GM12878 (cell line): ENCODE results near the gene GNAZ. TPM values are rescaled to one million over a fixed set of nuclear protein-coding genes. Genes with fewer than 3 reads are reported as not detected.

Experiments
- ATAC-seq: fragments of 200-7000 bp; cut with Tn5 transposase; 3 replicates; pipeline ENCODE4 v1.9.1; 2020; ENCODE audit warnings: mild to moderate bottlenecking, moderate library complexity
- BruUV-seq: library from RNA; stranded (reverse); fragments of 400-500 nt; replicated peaks from 2 replicates; lab custom pipeline; 2021; lab: Mats Ljungman, UMichigan
- CTCF ChIA-PET: fragments of 300-600 bp; sonication (Branson Sonifier 250); formaldehyde crosslinking; extraction: SDS; loops from one replicate; lab custom pipeline; 2021; ENCODE audit warnings: inconsistent platforms; lab: Yijun Ruan, JAX
- POLR2A ChIA-PET: fragments of 350-600 bp; formaldehyde crosslinking; extraction: SDS; loops from one replicate; lab custom pipeline; 2021; ENCODE audit warnings: inconsistent platforms; lab: Charles Lee
- RAD21 ChIA-PET: fragments of 300-600 bp; sonication (Branson Sonifier 250); formaldehyde crosslinking; loops from one replicate; lab custom pipeline; 2023; ENCODE audit warnings: antibody characterized with exemption; ENCODE audit not compliant: unreplicated experiment; lab: Charles Lee
- SMC1A ChIA-PET: fragments of 300-600 bp; sonication (Branson Sonifier 250); formaldehyde crosslinking; loops from one replicate; lab custom pipeline; 2023; ENCODE audit not compliant: unreplicated experiment, uncharacterized antibody; lab: Charles Lee
- DNase-seq: peaks from one replicate; pipeline ENCODE4 v3.0.0-alpha.2; 2011; ENCODE audit warnings: low read depth, low spot score
- FAIRE-seq: peaks from 3 replicates; lab custom pipeline; 2011; peaks lifted over from hg19 to GRCh38; lab: Jason Lieb, UNC
- H2AFZ ChIP-seq: 2 replicates; pipeline ENCODE4 v1.6.0; 2011; ENCODE audit warnings: low read depth, low read length, control low read depth; ENCODE audit not compliant: control insufficient read depth
- H3K27ac ChIP-seq: 2 replicates; pipeline ENCODE4 v1.5.1; 2011; ENCODE audit warnings: control low read depth; ENCODE audit not compliant: control insufficient read depth, insufficient read depth
- H3K27me3 ChIP-seq, 2 experiments: replicated peaks in 1 of 2; 2 replicates each; pipeline versions ENCODE4 v1.6.0 to v1.6.1; 2011; ENCODE audit warnings: low read length in 1 of 2; ENCODE audit not compliant: control insufficient read depth in 2 of 2, insufficient read depth in 2 of 2
- H3K36me3 ChIP-seq, 2 experiments: 2 replicates each; pipeline ENCODE4 v1.5.1; 2011; ENCODE audit warnings: low read length in 1 of 2; ENCODE audit not compliant: control insufficient read depth in 2 of 2, insufficient read depth in 2 of 2
- H3K4me1 ChIP-seq: 2 replicates; pipeline ENCODE4 v1.6.1; 2011; ENCODE audit warnings: mild to moderate bottlenecking, low read length, moderate library complexity, mixed read lengths; ENCODE audit not compliant: control insufficient read depth, insufficient read depth
- H3K4me2 ChIP-seq: 2 replicates; pipeline ENCODE4 v1.6.0; 2011; ENCODE audit warnings: control low read depth; ENCODE audit not compliant: control insufficient read depth, insufficient read depth
- H3K4me3 ChIP-seq: fragments of 200-600 bp; sonication (generic); 2 replicates; pipeline ENCODE4 v1.5.1; 2016
- H3K79me2 ChIP-seq: 2 replicates; pipeline ENCODE4 v1.6.0; 2011; ENCODE audit warnings: low read length; ENCODE audit not compliant: control insufficient read depth, insufficient read depth
- H3K9ac ChIP-seq: 2 replicates; pipeline ENCODE4 v1.8.0; 2011; ENCODE audit warnings: low read length, control low read depth, mixed read lengths; ENCODE audit not compliant: control insufficient read depth, insufficient read depth
- H3K9me3 ChIP-seq: replicated peaks from 3 replicates; pipeline ENCODE4 v1.5.1; 2011; ENCODE audit warnings: mild to moderate bottlenecking, low read length; ENCODE audit not compliant: control insufficient read depth, insufficient read depth
- H4K20me1 ChIP-seq: 2 replicates; pipeline ENCODE4 v1.6.0; 2011; ENCODE audit not compliant: control insufficient read depth, insufficient read depth
- ASH2L ChIP-seq: fragments of 300-600, 200-600 bp; sonication (generic); IDR thresholded peaks from 2 replicates; pipeline ENCODE4 v1.6.1; 2017; ENCODE audit warnings: low read depth, mild to moderate bottlenecking, borderline replicate concordance
- NFYA ChIP-seq: IDR thresholded peaks from 2 replicates; pipeline ENCODE4 v1.6.1; 2011; ENCODE audit warnings: low read depth, mild to moderate bottlenecking, low read length, improper control_type of control experiment, borderline replicate concordance
- NR2F1 ChIP-seq: fragments of 450-650 bp; conservative IDR thresholded peaks from 2 replicates; pipeline ENCODE4 v1.6.1; 2017; ENCODE audit warnings: mild to moderate bottlenecking
- PAX8 ChIP-seq: fragments of 450-650 bp; IDR thresholded peaks from 2 replicates; pipeline ENCODE4 v1.6.1; 2017; ENCODE audit warnings: mild to moderate bottlenecking, moderate library complexity
- RAD21 ChIP-seq: IDR thresholded peaks from 2 replicates; pipeline ENCODE4 v1.6.1; 2011; ENCODE audit warnings: mild to moderate bottlenecking, low read depth, low read length, moderate library complexity; ENCODE audit not compliant: insufficient read depth
- ZNF274 ChIP-seq: IDR thresholded peaks from one replicate; pipeline ENCODE4 v1.8.0; 2011; ENCODE audit not compliant: insufficient read length, insufficient read depth
- WGBS: methylation state at CpG from one replicate; pipeline ENCODE4 v1.1.6; 2016; ENCODE audit warnings: low lambda C conversion rate; ENCODE audit not compliant: insufficient replicate concordance, insufficient coverage; ENCODE audit errors: missing lambda C conversion rate; 5-methylcytosine and 5-hydroxymethylcytosine counted together
- in situ Hi-C: fragments of 300-500 bp; cut with MboI; formaldehyde crosslinking; loops from 9 replicates; pipeline ENCODE4 v1.14.3; 2018; ENCODE audit warnings: mixed read lengths
- intact Hi-C: fragments of 100-400 bp; cut with micrococcal nuclease; formaldehyde crosslinking; loops from one replicate; pipeline ENCODE4 v1.14.2; 2022; ENCODE audit not compliant: unreplicated experiment
- polyA plus RNA-seq, 11 experiments: library from polyadenylated mRNA; depleted of rRNA in 4 of 11; unstranded in 6 of 11; stranded (reverse) in 5 of 11; fragments of >200 nt; fragmentation: Nextera tagmentation in 4 of 11; fragmentation: Illumina TruSeq in 1 of 11; extraction: Ambion mirVana in 4 of 11; extraction: Trizol in 1 of 11; gene quantifications; 1 replicate in 1 of 11; 2 replicates in 10 of 11; pipeline versions ENCODE4 v1.2.1 to v1.2.3, GENCODE V29; 2011 to 2016; ENCODE audit warnings: inconsistent platforms in 2 of 11, missing spikeins in 2 of 11, low read depth in 1 of 11
- total RNA-seq, 4 experiments: library from RNA; depleted of rRNA in 3 of 4; stranded (reverse); fragments of >200 nt in 3 of 4; fragmentation: Illumina TruSeq in 1 of 4; extraction: Trizol in 1 of 4; gene quantifications; 2 replicates each; pipeline versions ENCODE4 v1.2.1 to v1.2.3, GENCODE V29; 2013 to 2021
- TF ChIP-seq, protein P1 (sequence below): IDR thresholded peaks from 2 replicates; pipeline ENCODE4 v1.6.1; 2011; ENCODE audit warnings: low read depth, low read length, improper control_type of control experiment, borderline replicate concordance
- TF ChIP-seq, protein P2 (sequence below): fragments of 450-650 bp; conservative IDR thresholded peaks from 2 replicates; pipeline ENCODE4 v1.6.1; 2017; ENCODE audit warnings: mild to moderate bottlenecking, moderate library complexity
- TF ChIP-seq, protein P3 (sequence below): fragments of 450-650 bp; formaldehyde crosslinking; IDR thresholded peaks from 2 replicates; pipeline ENCODE4 v1.4.0; 2022; ENCODE audit warnings: mild to moderate bottlenecking, moderate library complexity

Gene GNAZ
- total and polyA plus RNA-seq, 10 of the 15 experiments (the other 5 are each of a cell fraction or from before 2014, with no cell fraction given), result 0.09 to 1.0 (median 0.44) TPM; not detected in 1

GRCh38 chr22:23117275-23117674, 47.0 kb downstream of the GNAZ start:
- Histone ChIP-seq H3K4me1 (no peaks in the 10 kb centered on the region), H4K20me1 (no peaks in the 10 kb centered on the region), H3K9me3 (no peaks in the 10 kb centered on the region), H2AFZ (no peak overlapping the region), H3K27me3 (no peaks in the 10 kb centered on the region), H3K36me3 (no peaks in the 10 kb centered on the region), H3K4me2 (no peak overlapping the region)
- intact Hi-C loops (no loop called here), in situ Hi-C loops (no loop called here)
- BruUV-seq, result no TSS peak
- ChIA-PET CTCF (interaction anchor here (13.8 kb wide), 1 partner anchor 158 kb away, joined by 211 read pairs; no protein-coding TSS in a partner anchor), SMC1A (interaction anchor here (0.9 kb wide), 1 partner anchor 13 kb away, joined by 3 read pairs; no protein-coding TSS in a partner anchor), POLR2A (no interaction called here), RAD21 (interaction anchor here (13.5 kb wide), 1 partner anchor 159 kb away, joined by 281 read pairs; no protein-coding TSS in a partner anchor)
- no peak for FAIRE-seq
- DNase-seq, result no peak
- TF ChIP-seq NFYA, result no peak
- no peak for TF ChIP-seq NR2F1
- TF ChIP-seq, all 136 proteins: peak for 0
- H3K79me2 ChIP-seq, result no peaks in the 10 kb centered on the region
- WGBS, result 67% methylated on average over 10 of the region's 10 CpGs
- ATAC-seq, result no peak
- H3K27ac ChIP-seq, result no peak overlapping the region
- no peak overlapping the region for H3K9ac ChIP-seq
- H3K4me3 ChIP-seq, result no peak overlapping the region

- in situ Hi-C loops, result no loop called here
- no peak overlapping the region for H3K27ac ChIP-seq
- no peak for DNase-seq
- TF ChIP-seq, protein P1, sequence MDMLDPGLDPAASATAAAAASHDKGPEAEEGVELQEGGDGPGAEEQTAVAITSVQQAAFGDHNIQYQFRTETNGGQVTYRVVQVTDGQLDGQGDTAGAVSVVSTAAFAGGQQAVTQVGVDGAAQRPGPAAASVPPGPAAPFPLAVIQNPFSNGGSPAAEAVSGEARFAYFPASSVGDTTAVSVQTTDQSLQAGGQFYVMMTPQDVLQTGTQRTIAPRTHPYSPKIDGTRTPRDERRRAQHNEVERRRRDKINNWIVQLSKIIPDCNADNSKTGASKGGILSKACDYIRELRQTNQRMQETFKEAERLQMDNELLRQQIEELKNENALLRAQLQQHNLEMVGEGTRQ, result no peak
- TF ChIP-seq, protein P2, sequence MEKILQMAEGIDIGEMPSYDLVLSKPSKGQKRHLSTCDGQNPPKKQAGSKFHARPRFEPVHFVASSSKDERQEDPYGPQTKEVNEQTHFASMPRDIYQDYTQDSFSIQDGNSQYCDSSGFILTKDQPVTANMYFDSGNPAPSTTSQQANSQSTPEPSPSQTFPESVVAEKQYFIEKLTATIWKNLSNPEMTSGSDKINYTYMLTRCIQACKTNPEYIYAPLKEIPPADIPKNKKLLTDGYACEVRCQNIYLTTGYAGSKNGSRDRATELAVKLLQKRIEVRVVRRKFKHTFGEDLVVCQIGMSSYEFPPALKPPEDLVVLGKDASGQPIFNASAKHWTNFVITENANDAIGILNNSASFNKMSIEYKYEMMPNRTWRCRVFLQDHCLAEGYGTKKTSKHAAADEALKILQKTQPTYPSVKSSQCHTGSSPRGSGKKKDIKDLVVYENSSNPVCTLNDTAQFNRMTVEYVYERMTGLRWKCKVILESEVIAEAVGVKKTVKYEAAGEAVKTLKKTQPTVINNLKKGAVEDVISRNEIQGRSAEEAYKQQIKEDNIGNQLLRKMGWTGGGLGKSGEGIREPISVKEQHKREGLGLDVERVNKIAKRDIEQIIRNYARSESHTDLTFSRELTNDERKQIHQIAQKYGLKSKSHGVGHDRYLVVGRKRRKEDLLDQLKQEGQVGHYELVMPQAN, result no peak
- no peak for TF ChIP-seq ASH2L
- TF ChIP-seq PAX8, result no peak
- no peak for TF ChIP-seq RAD21
- TF ChIP-seq ZNF274, result no peak
- TF ChIP-seq, protein P3, sequence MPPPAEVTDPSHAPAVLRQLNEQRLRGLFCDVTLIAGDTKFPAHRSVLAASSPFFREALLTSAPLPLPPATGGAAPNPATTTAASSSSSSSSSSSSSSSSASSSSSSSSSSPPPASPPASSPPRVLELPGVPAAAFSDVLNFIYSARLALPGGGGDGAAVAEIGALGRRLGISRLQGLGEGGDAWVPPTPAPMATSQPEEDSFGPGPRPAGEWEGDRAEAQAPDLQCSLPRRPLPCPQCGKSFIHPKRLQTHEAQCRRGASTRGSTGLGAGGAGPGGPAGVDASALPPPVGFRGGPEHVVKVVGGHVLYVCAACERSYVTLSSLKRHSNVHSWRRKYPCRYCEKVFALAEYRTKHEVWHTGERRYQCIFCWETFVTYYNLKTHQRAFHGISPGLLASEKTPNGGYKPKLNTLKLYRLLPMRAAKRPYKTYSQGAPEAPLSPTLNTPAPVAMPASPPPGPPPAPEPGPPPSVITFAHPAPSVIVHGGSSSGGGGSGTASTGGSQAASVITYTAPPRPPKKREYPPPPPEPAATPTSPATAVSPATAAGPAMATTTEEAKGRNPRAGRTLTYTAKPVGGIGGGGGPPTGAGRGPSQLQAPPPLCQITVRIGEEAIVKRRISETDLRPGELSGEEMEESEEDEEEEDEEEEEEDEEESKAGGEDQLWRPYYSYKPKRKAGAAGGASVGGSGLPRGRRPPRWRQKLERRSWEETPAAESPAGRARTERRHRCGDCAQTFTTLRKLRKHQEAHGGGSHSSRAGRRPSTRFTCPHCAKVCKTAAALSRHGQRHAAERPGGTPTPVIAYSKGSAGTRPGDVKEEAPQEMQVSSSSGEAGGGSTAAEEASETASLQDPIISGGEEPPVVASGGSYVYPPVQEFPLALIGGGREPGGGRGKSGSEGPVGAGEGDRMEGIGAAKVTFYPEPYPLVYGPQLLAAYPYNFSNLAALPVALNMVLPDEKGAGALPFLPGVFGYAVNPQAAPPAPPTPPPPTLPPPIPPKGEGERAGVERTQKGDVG (CRISPR knock-in tag), result no peak
Observed at GRCh38 chr22:23117891-23118646, 47.8 kb downstream of the GNAZ start.

More at GRCh38 chr22:23117891-23118646, 47.8 kb downstream of the GNAZ start:
- Histone ChIP-seq H3K9ac (no peak overlapping the region), H2AFZ (no peak overlapping the region), H3K36me3 (no peaks in the 10 kb centered on the region), H3K9me3 (no peaks in the 10 kb centered on the region), H3K4me2 (no peak overlapping the region), H3K79me2 (no peaks in the 10 kb centered on the region), H4K20me1 (no peaks in the 10 kb centered on the region), H3K4me1 (no peaks in the 10 kb centered on the region), H3K27me3 (no peaks in the 10 kb centered on the region), H3K4me3 (no peak overlapping the region)
- WGBS, result 65% methylated on average over 15 of the region's 15 CpGs
- ChIA-PET CTCF (interaction anchor here (1.5 to 13.8 kb wide), 2 partner anchors 8 to 159 kb away, joined by 4 to 211 read pairs; no protein-coding TSS in a partner anchor), SMC1A (interaction anchor here (0.9 to 7.3 kb wide), 2 partner anchors 14 to 158 kb away, joined by 3 to 82 read pairs; no protein-coding TSS in a partner anchor), POLR2A (no interaction called here), RAD21 (interaction anchor here (0.6 to 13.5 kb wide), 2 partner anchors 9 to 160 kb away, joined by 3 to 281 read pairs; no protein-coding TSS in a partner anchor)
- intact Hi-C loops, result no loop called here
- ATAC-seq, result no peak
- BruUV-seq, result no TSS peak
- no peak for FAIRE-seq
